Lung (tissue), 12 donors: ENCODE data around the gene LEF1. TPM values are rescaled to one million over a fixed set of nuclear protein-coding genes. Genes with fewer than 3 reads are reported as not detected.

Experiments
- ATAC-seq: fragments of 200-7000 bp; cut with Tn5 transposase; one replicate; pipeline ENCODE4 v1.9.1; 2020; ENCODE audit warnings: moderate number of reproducible peaks; ENCODE audit not compliant: insufficient read depth, low FRiP score
- DNase-seq, 3 donors: peaks; one replicate each; pipeline ENCODE4 v3.0.0-alpha.2; 2013 to 2017
- H3K27ac ChIP-seq, 2 donors: one replicate each; pipeline ENCODE4 v1.5.1; 2013; ENCODE audit warnings: mild to moderate bottlenecking in 2 of 2, moderate library complexity in 2 of 2, control low read depth in 1 of 2, inconsistent platforms in 1 of 2, low read depth in 1 of 2, low read length in 1 of 2
- H3K27me3 ChIP-seq, 3 donors: one replicate each; pipeline ENCODE4 v1.5.1; 2013; ENCODE audit warnings: low read length in 2 of 3; ENCODE audit not compliant: control insufficient read depth in 3 of 3, insufficient read depth in 3 of 3
- H3K36me3 ChIP-seq, 4 donors: one replicate each; pipeline ENCODE4 v1.5.1; 2013; ENCODE audit warnings: low read length in 4 of 4, mild to moderate bottlenecking in 1 of 4, moderate library complexity in 1 of 4; ENCODE audit not compliant: control insufficient read depth in 4 of 4, insufficient read depth in 4 of 4
- H3K4me1 ChIP-seq, 5 donors: one replicate each; pipeline ENCODE4 v1.5.1; 2013; ENCODE audit warnings: low read length in 5 of 5, mild to moderate bottlenecking in 2 of 5, moderate library complexity in 1 of 5; ENCODE audit not compliant: control insufficient read depth in 5 of 5, insufficient read depth in 5 of 5
- H3K4me3 ChIP-seq: one replicate; pipeline ENCODE4 v1.5.1; 2013; ENCODE audit warnings: mild to moderate bottlenecking, control low read depth, moderate library complexity
- H3K9ac ChIP-seq, 2 donors: one replicate each; pipeline ENCODE4 v1.5.1; 2013; ENCODE audit warnings: low read length in 2 of 2, control low read depth in 1 of 2; ENCODE audit not compliant: insufficient read depth in 1 of 2
- H3K9me3 ChIP-seq, 4 donors: one replicate each; pipeline ENCODE4 v1.5.1; 2013; ENCODE audit warnings: low read length in 3 of 4, mild to moderate bottlenecking in 1 of 4, moderate library complexity in 1 of 4; ENCODE audit not compliant: control insufficient read depth in 4 of 4, insufficient read depth in 3 of 4
- CTCF ChIP-seq: IDR thresholded peaks from 2 replicates; pipeline ENCODE4 v1.5.1; 2012; ENCODE audit warnings: mild to moderate bottlenecking; ENCODE audit errors: control extremely low read depth, extremely low read depth
- WGBS, 2 donors: extraction: QIAGEN DNeasy Blood & Tissue Kit; methylation state at CpG; one replicate each; pipeline ENCODE4 v1.1.7; 2013; 5-methylcytosine and 5-hydroxymethylcytosine counted together
- polyA plus RNA-seq, 2 donors: library from polyadenylated mRNA; stranded (reverse); fragments of 200-250 nt; gene quantifications; one replicate each; pipeline ENCODE4 v1.2.1, GENCODE V29; 2013
- total RNA-seq, 2 donors: library from RNA; depleted of rRNA in 1 of 2; stranded (reverse); fragments of >200 nt in 1 of 2; gene quantifications; one replicate each; pipeline ENCODE4 v1.2.1, GENCODE V29; 2014 to 2021
- donor health status: control.
- donor health status: control.
- donor health status: Bipolar disorder and iron deficiency.
- donor health status: healthy.
- donor health status: DM: yes; HTN: yes; CAD: no.

The LEF1 gene
- total and polyA plus RNA-seq, 4 donors, result 2.7 to 25.4 (median 4.0) TPM

- H3K4me3 ChIP-seq, result no peak overlapping the region
- 79 to 80% methylated on average over 6 of the region's 6 CpGs for WGBS, 2 donors
- H3K4me1 ChIP-seq, result no peaks in the 10 kb centered on the region
- no peaks in the 10 kb centered on the region for H3K36me3 ChIP-seq
- no peak for TF ChIP-seq CTCF
- DNase-seq, result no peak
- H3K27ac ChIP-seq, result no peak overlapping the region
- no peaks in the 10 kb centered on the region for H3K27me3 ChIP-seq
- no peak for ATAC-seq
- no peak overlapping the region for H3K9ac ChIP-seq
- no peaks in the 10 kb centered on the region for H3K9me3 ChIP-seq
Measured at GRCh38 chr4:108056418-108056817, 112.3 kb downstream of the LEF1 start.

- no peak for TF ChIP-seq CTCF
- H3K4me1 ChIP-seq, result no peaks in the 10 kb centered on the region
- H3K9me3 ChIP-seq, result no peaks in the 10 kb centered on the region
- DNase-seq (no peak), ATAC-seq (no peak)
- H3K9ac ChIP-seq, result no peak overlapping the region
- WGBS, 2 donors, result 94 to 98% methylated on average over 3 of the region's 3 CpGs
- H3K36me3 ChIP-seq, result no peaks in the 10 kb centered on the region
- no peaks in the 10 kb centered on the region for H3K27me3 ChIP-seq
- no peak overlapping the region for H3K27ac ChIP-seq
- no peak overlapping the region for H3K4me3 ChIP-seq
Measured at GRCh38 chr4:108055787-108056186, 112.9 kb downstream of the LEF1 start.

- no peak for DNase-seq
- Histone ChIP-seq H3K27me3 (no peaks in the 10 kb centered on the region), H3K9me3 (no peaks in the 10 kb centered on the region), H3K9ac (no peak overlapping the region), H3K36me3 (no peaks in the 10 kb centered on the region), H3K4me3 (no peak overlapping the region), H3K27ac (no peak overlapping the region), H3K4me1 (no peaks in the 10 kb centered on the region)
- WGBS, 2 donors, result 89 to 94% methylated on average over 16 of the region's 16 CpGs
- ATAC-seq, result no peak
- TF ChIP-seq CTCF, result no peak
Measured at GRCh38 chr4:108054025-108054638, 114.6 kb downstream of the LEF1 start.

GRCh38 chr4:108053251-108053711 is 115.5 kb downstream of the LEF1 start:
- Histone ChIP-seq H3K4me3 (no peak overlapping the region), H3K9me3 (no peaks in the 10 kb centered on the region), H3K27ac (no peak overlapping the region), H3K9ac (no peak overlapping the region), H3K4me1 (no peaks in the 10 kb centered on the region), H3K36me3 (no peaks in the 10 kb centered on the region), H3K27me3 (no peaks in the 10 kb centered on the region)
- no peak for TF ChIP-seq CTCF
- ATAC-seq, result no peak
- 77 to 81% methylated on average over 1 of the region's 1 CpG for WGBS, 2 donors
- no peak for DNase-seq
